Measurements from ENCODE around the gene TJP2.

- TF ChIP-seq, protein P1, sequence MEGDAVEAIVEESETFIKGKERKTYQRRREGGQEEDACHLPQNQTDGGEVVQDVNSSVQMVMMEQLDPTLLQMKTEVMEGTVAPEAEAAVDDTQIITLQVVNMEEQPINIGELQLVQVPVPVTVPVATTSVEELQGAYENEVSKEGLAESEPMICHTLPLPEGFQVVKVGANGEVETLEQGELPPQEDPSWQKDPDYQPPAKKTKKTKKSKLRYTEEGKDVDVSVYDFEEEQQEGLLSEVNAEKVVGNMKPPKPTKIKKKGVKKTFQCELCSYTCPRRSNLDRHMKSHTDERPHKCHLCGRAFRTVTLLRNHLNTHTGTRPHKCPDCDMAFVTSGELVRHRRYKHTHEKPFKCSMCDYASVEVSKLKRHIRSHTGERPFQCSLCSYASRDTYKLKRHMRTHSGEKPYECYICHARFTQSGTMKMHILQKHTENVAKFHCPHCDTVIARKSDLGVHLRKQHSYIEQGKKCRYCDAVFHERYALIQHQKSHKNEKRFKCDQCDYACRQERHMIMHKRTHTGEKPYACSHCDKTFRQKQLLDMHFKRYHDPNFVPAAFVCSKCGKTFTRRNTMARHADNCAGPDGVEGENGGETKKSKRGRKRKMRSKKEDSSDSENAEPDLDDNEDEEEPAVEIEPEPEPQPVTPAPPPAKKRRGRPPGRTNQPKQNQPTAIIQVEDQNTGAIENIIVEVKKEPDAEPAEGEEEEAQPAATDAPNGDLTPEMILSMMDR (IDR thresholded peaks at IDR 0.05), result no peak
- TF ChIP-seq POLR2A (IDR thresholded peaks at IDR 0.05), result no peak
Measured at GRCh38 chr9:69168709-69169217, 5.3 kb upstream of the TJP2 start.
